ENCODE measurements around the gene VSIR.

Gene VSIR

DNA sequence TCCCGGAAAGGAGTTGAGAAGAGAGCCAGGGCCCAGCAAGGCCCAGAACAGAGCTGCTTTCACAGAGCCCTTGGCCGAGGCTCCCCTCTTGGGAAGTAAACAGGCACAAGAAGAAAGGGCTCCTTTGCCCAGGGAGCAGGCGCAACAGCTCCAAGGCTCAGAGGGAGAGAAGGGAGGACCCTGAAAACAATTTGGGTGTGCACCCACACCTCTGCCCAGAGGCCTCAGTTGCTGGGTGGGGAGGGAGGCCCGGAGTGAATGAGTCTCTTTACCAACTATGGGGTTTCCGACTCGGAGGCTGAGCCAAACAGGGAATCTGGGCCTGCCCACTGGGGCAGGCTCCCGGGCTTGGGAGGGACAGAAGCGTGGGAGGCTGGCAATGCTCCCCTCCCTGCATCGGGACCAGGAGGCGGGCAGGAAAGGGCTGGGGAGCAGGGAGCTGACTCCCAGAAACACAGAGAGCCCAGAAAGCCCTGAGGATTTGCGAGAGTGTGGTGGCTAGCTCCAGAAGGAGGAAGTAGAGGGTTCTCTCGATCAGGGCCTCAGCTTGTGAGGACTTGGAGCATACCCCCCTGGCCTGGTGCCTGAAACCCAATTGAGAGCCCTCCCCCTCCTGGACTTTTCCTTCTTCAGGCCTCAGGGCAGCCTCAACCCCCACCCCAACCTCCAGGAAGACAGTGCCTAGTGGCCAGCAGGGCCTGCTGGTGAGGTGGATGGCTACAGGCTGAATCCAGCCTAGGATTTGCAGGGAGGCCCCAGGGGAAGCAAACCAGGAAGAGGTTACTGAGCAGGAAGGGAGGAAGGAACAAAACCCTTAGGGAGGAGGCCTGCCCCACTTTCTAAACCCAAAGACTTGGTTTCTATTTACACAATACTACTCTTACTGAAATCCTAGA lies 59.9 kb downstream of the VSIR start:
- ATAC-seq (ENCODE audit: insufficient read depth, low read depth), result peak; percentile 59
- Histone ChIP-seq H3K27ac (ENCODE audit: low read length) (peak overlapping the region; percentile 27; the same call in 1 of the 2 replicates), H3K9me3 (ENCODE audit: insufficient read depth, low read length, severe bottlenecking) (no peaks in the 10 kb centered on the region), H3K9ac (ENCODE audit: low read depth, low read length) (no peak overlapping the region), H3K79me2 (ENCODE audit: insufficient read depth, low read length) (no peaks in the 10 kb centered on the region), H2AFZ (ENCODE audit: low read depth, low read length) (peak overlapping the region; percentile 51), H3K27me3 (ENCODE audit: insufficient read depth, low read length, poor library complexity) (no peaks in the 10 kb centered on the region), H3K4me2 (ENCODE audit: insufficient read depth, low read length) (no peak overlapping the region), H4K20me1 (ENCODE audit: insufficient read depth, low read length) (no peaks in the 10 kb centered on the region), H3K36me3 (ENCODE audit: insufficient read depth, low read length) (no peaks in the 10 kb centered on the region), H3K4me1 (ENCODE audit: insufficient read depth, low read length) (peaks cover 23% of the 10 kb centered on the region), H3K4me3 (ENCODE audit: low read depth in 1 of 2, low read length in 2 of 2) (no peak overlapping the region)
- no peak for DNase-seq
- TF ChIP-seq EZH2 (IDR thresholded peaks at IDR 0.05; ENCODE audit: borderline replicate concordance, low read depth, low read length, severe bottlenecking), result no peak
- TF ChIP-seq, protein P1, sequence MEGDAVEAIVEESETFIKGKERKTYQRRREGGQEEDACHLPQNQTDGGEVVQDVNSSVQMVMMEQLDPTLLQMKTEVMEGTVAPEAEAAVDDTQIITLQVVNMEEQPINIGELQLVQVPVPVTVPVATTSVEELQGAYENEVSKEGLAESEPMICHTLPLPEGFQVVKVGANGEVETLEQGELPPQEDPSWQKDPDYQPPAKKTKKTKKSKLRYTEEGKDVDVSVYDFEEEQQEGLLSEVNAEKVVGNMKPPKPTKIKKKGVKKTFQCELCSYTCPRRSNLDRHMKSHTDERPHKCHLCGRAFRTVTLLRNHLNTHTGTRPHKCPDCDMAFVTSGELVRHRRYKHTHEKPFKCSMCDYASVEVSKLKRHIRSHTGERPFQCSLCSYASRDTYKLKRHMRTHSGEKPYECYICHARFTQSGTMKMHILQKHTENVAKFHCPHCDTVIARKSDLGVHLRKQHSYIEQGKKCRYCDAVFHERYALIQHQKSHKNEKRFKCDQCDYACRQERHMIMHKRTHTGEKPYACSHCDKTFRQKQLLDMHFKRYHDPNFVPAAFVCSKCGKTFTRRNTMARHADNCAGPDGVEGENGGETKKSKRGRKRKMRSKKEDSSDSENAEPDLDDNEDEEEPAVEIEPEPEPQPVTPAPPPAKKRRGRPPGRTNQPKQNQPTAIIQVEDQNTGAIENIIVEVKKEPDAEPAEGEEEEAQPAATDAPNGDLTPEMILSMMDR (IDR thresholded peaks at IDR 0.05; ENCODE audit: borderline replicate concordance, extremely low read depth, low read length, poor library complexity, severe bottlenecking), result no peak

DNA sequence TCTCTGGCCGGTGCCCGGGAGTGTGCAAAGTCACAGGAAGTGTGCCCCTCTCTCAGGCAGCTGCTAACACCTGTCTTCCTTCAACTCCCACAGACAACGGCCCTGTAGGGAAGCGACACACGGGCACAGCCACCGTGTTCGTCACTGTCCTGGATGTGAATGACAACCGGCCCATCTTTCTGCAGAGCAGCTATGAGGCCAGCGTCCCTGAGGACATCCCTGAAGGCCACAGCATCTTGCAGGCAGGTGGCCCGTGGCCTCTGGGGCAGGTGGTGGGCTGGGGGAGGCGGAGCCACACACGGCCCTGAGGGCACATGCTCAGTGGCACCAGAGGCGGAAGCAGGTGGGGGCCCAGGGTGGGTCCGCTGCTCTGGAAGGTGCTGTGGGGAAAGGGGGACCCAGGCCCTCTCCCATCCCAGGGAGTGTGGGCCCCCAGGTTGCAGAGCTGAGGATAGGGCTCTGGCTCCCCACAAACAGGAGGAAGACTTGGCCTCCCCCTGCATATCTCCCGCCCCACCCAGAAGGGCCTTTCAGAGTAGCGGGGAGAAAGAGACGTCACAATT lies 60.7 kb downstream of the VSIR start:
- peaks cover 23% of the 10 kb centered on the region for H3K4me1 ChIP-seq (ENCODE audit: insufficient read depth, low read length)
- no peak overlapping the region for H2AFZ ChIP-seq (ENCODE audit: low read depth, low read length)
- no peaks in the 10 kb centered on the region for H3K9me3 ChIP-seq (ENCODE audit: insufficient read depth, low read length, severe bottlenecking)
- H3K4me3 ChIP-seq (ENCODE audit: low read depth in 1 of 2, low read length in 2 of 2), result no peak overlapping the region
- TF ChIP-seq, protein P1 (IDR thresholded peaks at IDR 0.05; ENCODE audit: borderline replicate concordance, extremely low read depth, low read length, poor library complexity, severe bottlenecking), result no peak
- no peak for TF ChIP-seq EZH2 (IDR thresholded peaks at IDR 0.05; ENCODE audit: borderline replicate concordance, low read depth, low read length, severe bottlenecking)
- no peaks in the 10 kb centered on the region for H3K36me3 ChIP-seq (ENCODE audit: insufficient read depth, low read length)
- no peaks in the 10 kb centered on the region for H3K27me3 ChIP-seq (ENCODE audit: insufficient read depth, low read length, poor library complexity)
- H3K9ac ChIP-seq (ENCODE audit: low read depth, low read length), result no peak overlapping the region
- no peaks in the 10 kb centered on the region for H3K79me2 ChIP-seq (ENCODE audit: insufficient read depth, low read length)
- no peak for DNase-seq
- H4K20me1 ChIP-seq (ENCODE audit: insufficient read depth, low read length), result no peaks in the 10 kb centered on the region
- H3K27ac ChIP-seq (ENCODE audit: low read length), result 0 out of 2 replicates have a peak overlapping the region, but pooled peaks have one; percentile 27
- H3K4me2 ChIP-seq (ENCODE audit: insufficient read depth, low read length), result no peak overlapping the region
- ATAC-seq (ENCODE audit: insufficient read depth, low read depth), result no peak

DNA sequence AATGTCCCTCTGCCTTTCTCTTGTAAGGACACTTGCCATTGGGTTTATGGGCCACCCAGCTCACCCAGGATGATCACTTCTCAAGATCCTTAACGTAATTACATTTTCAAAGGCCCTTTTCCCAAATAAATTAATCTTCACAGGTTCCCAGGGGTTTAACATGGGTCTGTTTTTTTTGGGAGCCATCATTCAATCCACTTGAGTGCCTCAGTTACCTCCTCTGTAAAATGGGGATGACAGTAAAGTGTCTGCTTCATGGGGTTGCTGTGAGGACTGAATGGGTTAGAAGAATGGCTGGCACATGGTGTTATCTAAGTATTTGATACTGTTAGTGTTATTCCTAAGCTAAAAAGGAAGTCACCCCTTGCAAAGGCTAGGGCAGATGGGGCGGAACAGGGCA lies 61.1 kb downstream of the VSIR start:
- H3K4me2 ChIP-seq (ENCODE audit: insufficient read depth, low read length), result no peak overlapping the region
- H4K20me1 ChIP-seq (ENCODE audit: insufficient read depth, low read length), result no peaks in the 10 kb centered on the region
- H3K4me3 ChIP-seq (ENCODE audit: low read depth in 1 of 2, low read length in 2 of 2), result no peak overlapping the region
- peaks cover 20% of the 10 kb centered on the region for H3K4me1 ChIP-seq (ENCODE audit: insufficient read depth, low read length)
- ATAC-seq (ENCODE audit: insufficient read depth, low read depth) (no peak), DNase-seq (no peak)
- no peaks in the 10 kb centered on the region for H3K36me3 ChIP-seq (ENCODE audit: insufficient read depth, low read length)
- no peak overlapping the region for H2AFZ ChIP-seq (ENCODE audit: low read depth, low read length)
- H3K9me3 ChIP-seq (ENCODE audit: insufficient read depth, low read length, severe bottlenecking), result no peaks in the 10 kb centered on the region
- no peak for TF ChIP-seq EZH2 (IDR thresholded peaks at IDR 0.05; ENCODE audit: borderline replicate concordance, low read depth, low read length, severe bottlenecking)
- TF ChIP-seq, protein P1 (IDR thresholded peaks at IDR 0.05; ENCODE audit: borderline replicate concordance, extremely low read depth, low read length, poor library complexity, severe bottlenecking), result no peak
- H3K27me3 ChIP-seq (ENCODE audit: insufficient read depth, low read length, poor library complexity), result no peaks in the 10 kb centered on the region
- H3K27ac ChIP-seq (ENCODE audit: low read length), result no peak overlapping the region
- H3K9ac ChIP-seq (ENCODE audit: low read depth, low read length), result no peak overlapping the region
- no peaks in the 10 kb centered on the region for H3K79me2 ChIP-seq (ENCODE audit: insufficient read depth, low read length)

All from DND-41 (cell line).